ENCODE results near the gene CCDC137. TPM values are rescaled to one million over a fixed set of nuclear protein-coding genes. Genes with fewer than 3 reads are reported as not detected.

The CCDC137 gene
- total and polyA plus RNA-seq, 2 of the 13 experiments (the other 11 are each of a cell fraction or from before 2014, with no cell fraction given): 14.6 to 39.1 TPM

DNA sequence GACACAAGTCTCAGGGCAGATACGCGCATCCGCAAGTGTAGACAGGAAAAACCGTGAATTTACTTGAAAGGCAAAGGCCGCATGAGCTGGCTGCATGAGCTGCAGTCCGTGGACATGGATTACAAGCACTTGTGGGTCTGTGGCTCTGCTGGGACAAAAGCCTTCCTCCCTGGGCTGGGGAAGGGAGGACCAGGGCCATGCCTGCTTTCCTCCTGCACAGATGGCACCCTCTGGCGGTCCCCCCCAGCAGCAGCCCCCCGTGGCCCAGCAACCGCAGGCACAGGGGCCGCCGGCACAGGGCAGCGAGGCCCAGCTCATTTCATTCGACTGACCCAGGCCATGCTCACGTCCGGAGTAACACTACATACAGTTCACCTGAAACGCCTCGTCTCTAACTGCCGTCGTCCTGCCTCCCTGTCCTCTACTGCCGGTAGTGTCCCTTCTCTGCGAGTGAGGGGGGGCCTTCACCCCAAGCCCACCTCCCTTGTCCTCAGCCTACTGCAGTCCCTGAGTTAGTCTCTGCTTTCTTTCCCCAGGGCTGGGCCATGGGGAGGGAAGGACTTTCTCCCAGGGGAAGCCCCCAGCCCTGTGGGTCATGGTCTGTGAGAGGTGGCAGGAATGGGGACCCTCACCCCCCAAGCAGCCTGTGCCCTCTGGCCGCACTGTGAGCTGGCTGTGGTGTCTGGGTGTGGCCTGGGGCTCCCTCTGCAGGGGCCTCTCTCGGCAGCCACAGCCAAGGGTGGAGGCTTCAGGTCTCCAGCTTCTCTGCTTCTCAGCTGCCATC is 34.9 kb downstream of the CCDC137 start (continued):
- TF ChIP-seq ZNF691 (CRISPR knock-in tag; IDR thresholded peaks at IDR 0.05; ENCODE audit: borderline replicate concordance, low read depth) (no peak), ZBTB3 (CRISPR knock-in tag; IDR thresholded peaks at IDR 0.05; ENCODE audit: borderline replicate concordance, low read depth) (0 out of 2 replicates have a peak, but pooled peaks have one; percentile 61), GLI4 (CRISPR knock-in tag; IDR thresholded peaks at IDR 0.05; ENCODE audit: borderline replicate concordance) (no peak), ZNF44 (CRISPR knock-in tag; IDR thresholded peaks at IDR 0.05) (no peak), IKZF1 (IDR thresholded peaks at IDR 0.05) (no peak), ZNF274 (CRISPR knock-in tag; IDR thresholded peaks at IDR 0.05) (no peak), HNRNPK (IDR thresholded peaks at IDR 0.05; ENCODE audit: low read depth, low read length, poor library complexity, severe bottlenecking) (no peak), ZKSCAN1 (IDR thresholded peaks at IDR 0.05; ENCODE audit: low read length) (no peak), HMGXB4 (CRISPR knock-in tag; IDR thresholded peaks at IDR 0.05; ENCODE audit: borderline replicate concordance in 1 of 2, low read depth in 1 of 2) (peak; percentile 17 to 26; a peak in 1 of 4 replicates), EP300 (IDR thresholded peaks at IDR 0.05; ENCODE audit: low read depth in 2 of 2, low read length in 2 of 2) (no peak), EP300 (CRISPR knock-in tag; IDR thresholded peaks at IDR 0.05; ENCODE audit: borderline replicate concordance) (no peak), SRF (IDR thresholded peaks at IDR 0.05; ENCODE audit: low read depth, low read length) (no peak), ATF4 (CRISPR knock-in tag; IDR thresholded peaks at IDR 0.05) (no peak), NFE2L1 (CRISPR knock-in tag; IDR thresholded peaks at IDR 0.05; ENCODE audit: borderline replicate concordance) (no peak), ZC3H4 (CRISPR knock-in tag; IDR thresholded peaks at IDR 0.05; ENCODE audit: borderline replicate concordance) (peak; percentile 72; the same call in 1 of the 2 replicates), ZNF766 (CRISPR knock-in tag; IDR thresholded peaks at IDR 0.05; ENCODE audit: borderline replicate concordance) (no peak), SATB2 (CRISPR knock-in tag; IDR thresholded peaks at IDR 0.05) (no peak), ZBTB34 (CRISPR knock-in tag; IDR thresholded peaks at IDR 0.05) (no peak), ZNF253 (CRISPR knock-in tag; IDR thresholded peaks at IDR 0.05; ENCODE audit: borderline replicate concordance) (no peak), RCOR2 (CRISPR knock-in tag; IDR thresholded peaks at IDR 0.05) (no peak)
